NCI-H2029 (cell line): Measurements from ENCODE around the gene GSK3A.
A peak's percentile ranks its signal among the peaks of the same experiment; 100 is the strongest.
"Not testable (repeated sequence)": the region's sequence is repeated elsewhere in the genome, so short reads cannot be mapped to it uniquely, and the experiment has no call there.

Experiments used
- DNase-seq: peaks from one replicate; lab custom pipeline; 2025; lab: John Stamatoyannopoulos, UW

The GSK3A gene

GRCh38 chr19:42268142-42268703 lies 25.8 kb upstream of the GSK3A start:
- peak; percentile 99 for DNase-seq

DNA sequence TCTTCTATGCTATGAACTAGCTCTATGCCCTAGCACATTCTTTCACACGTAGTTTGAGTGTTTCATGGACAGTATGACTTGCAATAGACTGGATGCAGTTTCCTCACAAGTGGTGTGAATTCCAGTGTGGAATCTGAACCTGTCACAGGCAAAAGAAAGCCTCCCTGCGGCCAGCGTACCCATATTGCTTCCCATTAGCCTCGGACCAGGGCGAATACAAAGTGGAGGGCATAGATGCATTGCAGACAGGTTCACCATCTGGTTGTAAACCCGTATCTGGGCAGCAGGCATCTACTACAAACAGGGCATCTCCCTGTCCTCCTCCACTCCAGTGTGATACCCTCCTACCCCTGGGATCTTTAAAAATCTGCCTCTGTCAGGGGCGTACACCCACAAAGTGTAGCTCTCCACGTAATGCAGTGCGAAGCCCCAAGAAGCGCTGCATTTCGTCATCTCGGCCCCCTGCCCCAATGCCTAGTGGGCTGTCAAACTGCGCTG lies 25.3 kb upstream of the GSK3A start:
- DNase-seq: no peak

- not testable (repeated sequence) for DNase-seq
These were observed 24.7 kb upstream of the GSK3A start for GRCh38 chr19:42266928-42267603.

- DNase-seq: not testable (repeated sequence)
These were observed 23.7 kb upstream of the GSK3A start for GRCh38 chr19:42266105-42266504.

DNA sequence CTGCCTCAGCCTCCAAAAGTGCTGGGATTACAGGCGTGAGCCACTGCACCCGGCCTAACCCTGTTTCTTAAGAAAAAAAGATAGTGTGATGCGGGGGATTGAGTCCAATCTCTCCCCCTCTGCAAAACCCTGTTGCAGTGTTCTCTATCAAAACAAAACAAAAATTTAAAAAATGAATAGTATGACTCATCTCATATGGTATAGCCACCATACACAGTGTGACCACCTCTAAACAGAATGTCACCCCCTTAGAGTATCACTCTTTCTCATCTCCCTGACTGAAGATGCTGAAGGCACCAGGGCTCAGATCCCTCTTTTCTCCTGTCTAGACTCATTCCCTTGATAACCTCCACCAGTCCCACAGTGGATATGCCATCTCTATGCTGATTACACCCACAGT lies 19.4 kb upstream of the GSK3A start:
- DNase-seq: no peak

DNA sequence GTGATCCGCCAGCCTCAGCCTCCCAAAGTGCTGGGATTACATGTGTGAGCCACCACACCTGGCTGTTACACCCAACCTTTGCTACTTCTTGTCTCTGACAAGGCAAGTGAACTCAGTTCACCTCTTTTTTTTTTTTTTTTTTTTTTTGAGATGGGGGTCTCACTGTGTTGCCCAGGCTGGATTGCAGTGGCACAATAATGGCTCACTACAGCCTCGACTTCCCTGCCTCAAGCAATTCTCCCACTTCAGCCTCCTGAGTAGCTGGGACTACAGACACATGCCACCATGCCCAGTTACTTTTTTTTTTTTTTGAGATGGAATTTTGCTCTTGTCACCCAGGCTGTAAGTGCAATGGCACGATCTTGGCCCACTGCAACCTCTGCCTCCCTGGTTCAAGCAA lies 15.4 kb upstream of the GSK3A start:
- DNase-seq: not testable (repeated sequence)

DNA sequence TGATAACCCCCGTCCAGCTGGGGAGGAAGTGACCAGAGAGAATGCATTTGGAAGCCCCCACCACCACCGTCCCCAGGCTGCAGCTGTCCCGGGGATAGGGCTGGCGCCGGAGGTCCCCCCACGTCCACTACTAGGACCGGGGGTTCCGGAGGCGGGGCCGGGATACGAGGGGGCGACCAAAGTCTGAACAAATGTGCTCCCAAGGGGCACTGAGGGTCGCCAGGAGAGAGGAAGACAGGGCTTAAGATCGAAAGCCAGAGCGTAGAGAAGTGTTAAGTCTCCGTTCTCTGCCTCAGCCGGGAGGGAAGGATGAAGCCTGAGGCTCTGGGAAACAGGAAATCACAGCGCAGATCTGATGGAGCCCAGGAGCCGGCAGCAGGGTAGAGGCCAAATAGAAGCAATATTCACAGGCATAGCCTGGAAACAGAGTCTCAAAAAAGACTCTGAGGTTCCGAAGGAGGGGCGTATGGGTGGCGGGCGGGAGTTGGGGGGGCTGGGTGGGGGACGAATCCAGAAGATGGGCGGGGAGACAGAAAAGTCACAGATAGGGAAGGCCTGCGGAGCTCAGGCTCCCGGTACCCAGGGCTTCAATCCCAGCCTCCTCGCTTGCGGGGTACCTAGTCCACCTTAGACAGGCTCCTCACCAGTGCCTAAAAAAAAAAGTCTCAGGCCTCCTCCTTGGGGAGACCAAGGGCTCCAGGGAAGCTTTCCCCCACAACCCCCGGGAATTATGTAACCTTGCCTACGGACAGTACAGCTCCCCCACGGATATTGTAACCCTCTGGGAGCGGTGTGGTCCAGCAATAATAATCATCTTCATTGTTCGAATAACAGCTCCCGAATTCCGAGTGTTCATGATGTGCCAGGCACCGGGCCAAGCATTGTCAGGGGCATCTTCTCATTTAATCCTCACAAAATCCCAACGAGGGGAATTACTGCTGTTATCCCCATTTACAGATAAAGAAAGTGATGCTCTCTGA lies 13.7 kb upstream of the GSK3A start:
- DNase-seq: no peak

- DNase-seq: peak; percentile 82
These were observed 12.7 kb upstream of the GSK3A start, which contains the start of gene ERF for GRCh38 chr19:42254850-42255765. TSS of gene ERF (minus strand) at chr19:42255128. CDS start at chr19:42254999, 129 bp downstream.

DNA sequence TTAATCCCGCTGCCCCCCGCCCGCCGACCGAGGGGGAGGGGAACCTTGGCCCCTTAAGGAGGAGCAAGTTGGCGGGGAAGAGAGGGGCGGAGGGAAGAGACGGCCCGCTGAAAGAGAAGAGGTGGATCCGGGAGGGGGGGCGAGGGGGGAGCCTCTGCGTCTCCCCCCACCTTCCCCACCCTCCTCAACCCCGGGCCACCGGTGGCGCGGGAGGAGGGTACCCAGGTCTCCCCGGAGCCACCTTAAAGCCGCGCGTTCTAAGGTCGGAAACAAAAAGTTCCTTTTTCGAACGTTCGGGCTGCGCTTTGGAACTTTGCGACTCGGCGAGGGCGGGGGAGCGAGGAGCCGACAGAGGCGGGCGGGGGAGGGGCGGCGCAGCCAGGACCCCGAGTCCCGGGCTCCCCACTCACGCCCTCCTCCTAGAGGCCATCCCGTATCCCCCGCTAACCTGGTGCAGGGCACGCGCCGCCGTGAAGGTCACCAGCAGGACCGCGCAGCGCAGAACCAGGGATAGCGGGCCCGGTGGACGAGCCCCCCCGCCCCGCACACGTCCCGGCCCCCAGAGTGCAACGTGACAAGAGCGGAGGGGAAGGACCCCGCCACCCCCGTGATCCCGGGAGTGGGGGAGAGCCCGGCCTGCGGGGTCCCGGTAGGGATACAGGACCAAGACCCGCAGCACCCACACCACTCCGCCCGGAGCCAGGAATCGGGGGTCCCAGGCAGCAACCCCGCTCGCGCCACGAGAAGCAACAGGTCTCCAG lies 11.9 kb upstream of the GSK3A start:
- DNase-seq: no peak

- no peak for DNase-seq
These were observed 11.1 kb upstream of the GSK3A start for GRCh38 chr19:42253245-42254088.

DNA sequence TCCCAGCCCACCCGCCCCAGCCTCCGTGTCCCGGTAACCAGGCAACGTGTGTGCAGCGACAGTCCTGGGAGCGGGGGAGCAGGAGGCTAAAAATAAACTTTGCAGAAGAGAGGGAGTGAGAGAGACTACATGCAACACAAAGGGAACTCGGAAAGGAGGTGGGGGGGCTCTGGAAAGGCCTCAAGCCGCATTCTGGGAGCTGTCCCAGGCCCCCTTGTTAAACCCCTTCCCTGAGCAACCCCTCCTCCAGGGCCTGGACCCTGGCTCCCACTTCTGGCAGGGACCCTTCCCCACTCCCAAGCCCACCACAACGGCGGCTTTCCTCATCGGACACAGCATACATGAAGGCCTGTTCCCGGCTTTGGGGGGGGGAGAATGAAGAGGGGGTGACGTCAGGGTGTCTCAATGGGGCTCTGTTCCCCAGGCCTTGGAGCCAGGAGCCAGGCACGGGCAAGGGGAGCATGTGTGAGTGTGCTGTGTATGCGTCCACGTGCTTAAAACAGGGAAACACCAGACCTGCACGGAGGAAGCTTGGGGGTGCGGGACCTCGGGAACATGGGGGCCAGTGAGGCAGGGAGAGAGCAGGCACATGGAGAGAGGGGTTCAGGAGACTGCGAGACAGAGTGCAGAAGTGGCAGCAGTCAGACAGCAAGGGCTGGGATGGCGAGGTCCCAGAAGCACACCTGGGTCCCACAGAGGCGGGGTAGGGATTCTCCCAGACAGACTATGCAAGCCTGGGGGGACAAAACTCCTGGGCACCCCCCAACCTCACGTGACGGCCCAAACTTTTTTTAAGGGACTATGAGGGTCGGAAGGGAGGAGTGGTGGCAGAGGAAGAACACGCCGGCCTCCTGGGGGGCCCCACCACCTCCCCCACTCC lies 10.2 kb upstream of the GSK3A start:
- DNase-seq: no peak

GRCh38 chr19:42251572-42252358 lies 9.4 kb upstream of the GSK3A start:
- DNase-seq: no peak

GRCh38 chr19:42250666-42251531 lies 8.5 kb upstream of the GSK3A start:
- DNase-seq: no peak

DNA sequence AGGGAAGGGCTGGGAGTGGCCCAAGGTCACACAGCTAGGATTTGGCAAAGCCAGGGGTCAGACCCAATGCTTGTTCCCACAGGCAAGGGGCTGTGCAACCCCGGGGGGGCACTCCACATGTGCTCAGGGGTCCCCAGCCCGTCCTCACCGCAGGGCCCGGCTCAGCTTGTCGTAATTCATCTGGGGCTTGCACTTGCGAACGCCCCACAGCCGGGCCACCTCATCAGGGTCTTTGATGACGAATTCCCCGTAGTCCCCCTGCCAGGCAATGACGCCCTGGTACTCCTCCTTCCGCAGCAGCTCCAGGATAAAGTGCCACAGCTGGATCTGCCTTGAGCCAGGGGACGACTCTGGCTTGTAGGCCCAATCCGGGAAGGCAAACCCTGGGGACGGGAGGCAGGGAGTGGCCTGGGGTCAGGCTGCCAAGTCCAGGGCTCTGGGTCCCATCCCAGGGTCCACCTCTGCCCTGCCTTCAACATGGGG lies 7.8 kb upstream of the GSK3A start:
- DNase-seq: no peak

- no peak for DNase-seq
These were observed 7.4 kb upstream of the GSK3A start for GRCh38 chr19:42249769-42250168.

DNA sequence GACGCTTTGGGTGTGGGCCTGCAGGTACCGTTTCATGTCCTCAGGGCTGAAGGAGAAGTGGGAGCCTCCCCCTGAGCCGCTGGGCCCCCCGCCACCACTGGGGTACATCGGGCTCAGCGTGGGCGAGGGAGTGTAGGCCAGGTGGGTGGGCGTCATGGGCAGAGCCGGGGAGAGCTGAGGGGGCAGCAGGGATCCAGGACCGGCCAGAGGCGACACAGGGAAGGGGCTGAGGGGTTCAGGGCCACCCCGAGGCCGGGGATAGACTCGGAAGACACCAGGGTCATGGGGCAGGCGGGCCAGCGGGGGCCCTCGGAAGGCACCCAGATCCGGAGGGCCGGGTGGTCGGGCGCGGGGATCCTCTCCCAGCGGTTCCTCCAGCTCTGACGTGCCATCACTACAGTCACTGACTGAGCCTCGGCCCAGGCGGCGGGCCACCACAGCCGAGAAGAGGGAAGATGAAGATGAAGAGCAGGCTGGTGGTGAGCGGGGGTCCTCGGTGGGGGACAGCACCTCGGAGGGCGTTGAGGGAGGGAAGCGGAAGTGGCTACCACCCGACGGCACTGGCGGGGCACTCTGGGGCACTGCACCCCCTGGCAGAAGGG lies 6.8 kb upstream of the GSK3A start:
- no peak for DNase-seq
